HG03565 (cell line): ENCODE data around the gene ZDHHC14.
"Not testable (repeated sequence)": the region's sequence is repeated elsewhere in the genome, so short reads cannot be mapped to it uniquely, and the experiment has no call there.

Source experiments
- ATAC-seq: cut with Tn5 transposase; IDR thresholded peaks from one replicate; pipeline ENCODE4 v1.9.1; 2021; ENCODE audit warnings: mild to moderate bottlenecking, moderate library complexity; ENCODE audit not compliant: unreplicated experiment

The ZDHHC14 gene

GRCh38 chr6:157402996-157403685 lies 22.2 kb downstream of the ZDHHC14 start:
- no peak for ATAC-seq

- no peak for ATAC-seq
Measured at GRCh38 chr6:157403686-157404051, 22.7 kb downstream of the ZDHHC14 start.

- ATAC-seq = no peak
Measured at GRCh38 chr6:157405986-157406385, 25.0 kb downstream of the ZDHHC14 start.

- ATAC-seq = no peak
Measured at GRCh38 chr6:157406661-157407060, 25.7 kb downstream of the ZDHHC14 start.

GRCh38 chr6:157407646-157408045 lies 26.7 kb downstream of the ZDHHC14 start:
- ATAC-seq = no peak

GRCh38 chr6:157408427-157408826 lies 27.4 kb downstream of the ZDHHC14 start:
- ATAC-seq = not testable (repeated sequence)

GRCh38 chr6:157410045-157410444 lies 29.1 kb downstream of the ZDHHC14 start:
- no peak for ATAC-seq

GRCh38 chr6:157411368-157411767 lies 30.4 kb downstream of the ZDHHC14 start:
- ATAC-seq = no peak

- no peak for ATAC-seq
Measured at GRCh38 chr6:157412791-157413190, 31.8 kb downstream of the ZDHHC14 start.

- ATAC-seq = no peak
Measured at GRCh38 chr6:157420497-157420896, 39.5 kb downstream of the ZDHHC14 start.

GRCh38 chr6:157424491-157425020 lies 43.6 kb downstream of the ZDHHC14 start:
- ATAC-seq = no peak

GRCh38 chr6:157427969-157428368 lies 47.0 kb downstream of the ZDHHC14 start:
- no peak for ATAC-seq

- ATAC-seq = no peak
Measured at GRCh38 chr6:157428427-157429202, 47.6 kb downstream of the ZDHHC14 start.

- ATAC-seq = no peak
Measured at GRCh38 chr6:157429248-157429647, 48.3 kb downstream of the ZDHHC14 start.

- ATAC-seq = no peak
Measured at GRCh38 chr6:157430834-157431233, 49.8 kb downstream of the ZDHHC14 start.

GRCh38 chr6:157432231-157432891 lies 51.4 kb downstream of the ZDHHC14 start:
- no peak for ATAC-seq

- no peak for ATAC-seq
Measured at GRCh38 chr6:157432892-157433265, 51.9 kb downstream of the ZDHHC14 start.

GRCh38 chr6:157433678-157434081 lies 52.7 kb downstream of the ZDHHC14 start:
- ATAC-seq = no peak

- ATAC-seq = no peak
Measured at GRCh38 chr6:157434349-157435033, 53.5 kb downstream of the ZDHHC14 start.

- ATAC-seq = no peak
Measured at GRCh38 chr6:157436219-157436943, 55.4 kb downstream of the ZDHHC14 start.
